Panc1 (cell line): ENCODE data around the gene AATF.

Experiments
- CTCF ChIP-seq: fragments of 450-650 bp; IDR thresholded peaks from 2 replicates; pipeline ENCODE4 v1.5.1; 2017; ENCODE audit warnings: mild to moderate bottlenecking
- POLR2AphosphoS5 ChIP-seq: IDR thresholded peaks from 2 replicates; pipeline ENCODE4 v1.6.1; 2012; ENCODE audit warnings: mild to moderate bottlenecking, low read depth, low read length, moderate library complexity
- REST ChIP-seq, 2 experiments: IDR thresholded peaks; 2 replicates each; pipeline ENCODE4 v1.6.1; 2011 to 2012; ENCODE audit warnings: low read depth in 2 of 2, control low read depth in 1 of 2, low read length in 1 of 2, mild to moderate bottlenecking in 1 of 2, moderate library complexity in 1 of 2; ENCODE audit not compliant: insufficient read depth in 1 of 2

GRCh38 chr17:37081287-37081686, 132.5 kb downstream of the AATF start:
- TF ChIP-seq POLR2AphosphoS5 = no peak
- TF ChIP-seq CTCF = no peak
- TF ChIP-seq REST (IDR thresholded peaks at IDR 0.05; ENCODE audit: insufficient read depth in 1 of 2, low read depth in 2 of 2, low read length in 1 of 2) = no peak
